ENCODE data around the gene CCDC182.

Gene CCDC182

DNA sequence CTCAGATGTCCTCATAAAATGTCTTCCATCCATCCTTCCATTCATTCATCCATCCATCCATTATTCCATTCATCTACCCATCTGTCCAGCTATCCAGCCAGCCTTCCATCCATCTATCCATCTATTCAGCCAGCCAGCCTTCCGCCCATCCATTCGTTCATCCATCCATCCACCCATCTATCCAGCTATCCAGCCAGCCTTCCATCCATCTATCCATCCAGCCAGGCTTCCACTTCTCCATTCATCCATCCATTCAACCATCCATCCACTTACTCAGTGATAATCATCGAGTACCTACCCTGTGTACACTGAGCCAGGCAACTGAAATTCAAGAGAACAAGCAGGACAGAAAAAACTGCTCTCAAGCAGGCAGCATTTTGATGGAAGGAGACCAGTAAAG lies 4.6 kb upstream of the CCDC182 start:
- DNase-seq (ENCODE audit: extremely low spot score), result no peak
- TF ChIP-seq, protein P1, sequence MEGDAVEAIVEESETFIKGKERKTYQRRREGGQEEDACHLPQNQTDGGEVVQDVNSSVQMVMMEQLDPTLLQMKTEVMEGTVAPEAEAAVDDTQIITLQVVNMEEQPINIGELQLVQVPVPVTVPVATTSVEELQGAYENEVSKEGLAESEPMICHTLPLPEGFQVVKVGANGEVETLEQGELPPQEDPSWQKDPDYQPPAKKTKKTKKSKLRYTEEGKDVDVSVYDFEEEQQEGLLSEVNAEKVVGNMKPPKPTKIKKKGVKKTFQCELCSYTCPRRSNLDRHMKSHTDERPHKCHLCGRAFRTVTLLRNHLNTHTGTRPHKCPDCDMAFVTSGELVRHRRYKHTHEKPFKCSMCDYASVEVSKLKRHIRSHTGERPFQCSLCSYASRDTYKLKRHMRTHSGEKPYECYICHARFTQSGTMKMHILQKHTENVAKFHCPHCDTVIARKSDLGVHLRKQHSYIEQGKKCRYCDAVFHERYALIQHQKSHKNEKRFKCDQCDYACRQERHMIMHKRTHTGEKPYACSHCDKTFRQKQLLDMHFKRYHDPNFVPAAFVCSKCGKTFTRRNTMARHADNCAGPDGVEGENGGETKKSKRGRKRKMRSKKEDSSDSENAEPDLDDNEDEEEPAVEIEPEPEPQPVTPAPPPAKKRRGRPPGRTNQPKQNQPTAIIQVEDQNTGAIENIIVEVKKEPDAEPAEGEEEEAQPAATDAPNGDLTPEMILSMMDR (IDR thresholded peaks at IDR 0.05; ENCODE audit: control extremely low read depth, extremely low read depth, low read depth, missing control alignments), result no peak
- POLR2A ChIA-PET, result no interaction called here
- CTCF ChIA-PET, result interaction anchor here (1.0 to 2.0 kb wide), 6 partner anchors 9 to 620 kb away, joined by 3 to 10 read pairs (median 5); no protein-coding TSS in a partner anchor

DNA sequence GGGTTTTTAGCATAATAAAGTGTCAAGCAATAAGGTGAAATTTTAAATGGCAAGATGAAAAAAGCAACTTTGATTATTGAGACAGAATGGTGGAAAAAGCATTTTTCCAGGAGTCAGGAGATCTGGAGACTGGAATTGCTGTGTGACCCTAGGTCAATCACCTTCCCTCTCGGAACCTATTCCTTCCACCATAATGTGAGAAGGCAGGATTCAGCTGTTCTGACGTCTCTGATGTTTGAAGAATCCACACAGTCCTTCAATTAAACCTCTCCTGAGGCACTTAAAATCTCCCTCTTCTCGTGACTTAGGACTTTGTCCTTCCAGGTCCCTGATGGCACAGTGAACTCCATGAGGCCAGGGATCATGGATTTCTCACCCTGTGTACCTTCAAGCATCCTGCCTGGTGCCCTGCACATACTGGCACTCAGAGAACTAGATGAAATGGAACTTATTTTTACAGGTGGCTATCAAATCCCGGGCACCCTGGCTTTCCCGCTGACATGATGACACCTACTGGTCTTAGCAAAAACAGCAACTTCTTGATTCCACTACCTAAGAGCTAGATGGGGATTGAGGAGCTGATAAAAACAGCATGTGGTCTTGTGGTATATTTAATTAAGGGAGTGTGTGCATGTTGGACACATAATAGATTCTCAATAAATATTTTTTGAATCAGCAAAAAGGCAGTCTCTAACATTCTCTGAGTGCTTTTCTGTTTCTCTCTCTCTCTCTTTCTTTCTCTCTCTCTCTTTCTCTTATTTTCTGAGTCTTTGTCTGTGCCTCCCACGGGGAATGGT lies 2.3 kb upstream of the CCDC182 start:
- peak; percentile 68 for DNase-seq (ENCODE audit: extremely low spot score)
- ChIA-PET CTCF (interaction anchor here (0.6 to 3.3 kb wide), 35 partner anchors 11 to 667 kb away, joined by 3 to 50 read pairs (median 3); no protein-coding TSS in a partner anchor), POLR2A (no interaction called here)
- TF ChIP-seq, protein P1 (IDR thresholded peaks at IDR 0.05; ENCODE audit: control extremely low read depth, extremely low read depth, low read depth, missing control alignments), result peak; percentile 73

DNA sequence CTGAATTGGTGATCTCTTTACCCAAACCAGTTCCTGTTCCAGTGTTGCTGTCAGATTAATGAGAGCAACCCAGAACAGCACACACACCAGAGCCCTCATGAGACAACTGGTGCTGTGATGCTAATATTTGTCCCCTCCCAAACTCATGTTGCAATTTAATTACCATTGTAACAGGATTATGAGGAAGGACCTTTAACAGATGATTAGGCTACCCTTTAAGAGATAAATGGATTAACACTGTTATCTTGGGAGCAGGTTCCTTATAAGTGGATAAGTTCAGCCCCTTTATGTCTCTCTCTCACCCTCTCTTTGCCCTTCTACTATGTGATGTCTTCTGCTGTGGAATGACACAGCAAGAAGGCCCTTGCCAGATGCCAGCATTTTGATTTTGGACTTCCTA lies 1.1 kb upstream of the CCDC182 start:
- ChIA-PET POLR2A (no interaction called here), CTCF (interaction anchor here (0.7 to 3.3 kb wide), 9 partner anchors 21 to 624 kb away, joined by 3 to 50 read pairs (median 5); no protein-coding TSS in a partner anchor)
- TF ChIP-seq, protein P1 (IDR thresholded peaks at IDR 0.05; ENCODE audit: control extremely low read depth, extremely low read depth, low read depth, missing control alignments), result no peak
- DNase-seq (ENCODE audit: extremely low spot score), result no peak

DNA sequence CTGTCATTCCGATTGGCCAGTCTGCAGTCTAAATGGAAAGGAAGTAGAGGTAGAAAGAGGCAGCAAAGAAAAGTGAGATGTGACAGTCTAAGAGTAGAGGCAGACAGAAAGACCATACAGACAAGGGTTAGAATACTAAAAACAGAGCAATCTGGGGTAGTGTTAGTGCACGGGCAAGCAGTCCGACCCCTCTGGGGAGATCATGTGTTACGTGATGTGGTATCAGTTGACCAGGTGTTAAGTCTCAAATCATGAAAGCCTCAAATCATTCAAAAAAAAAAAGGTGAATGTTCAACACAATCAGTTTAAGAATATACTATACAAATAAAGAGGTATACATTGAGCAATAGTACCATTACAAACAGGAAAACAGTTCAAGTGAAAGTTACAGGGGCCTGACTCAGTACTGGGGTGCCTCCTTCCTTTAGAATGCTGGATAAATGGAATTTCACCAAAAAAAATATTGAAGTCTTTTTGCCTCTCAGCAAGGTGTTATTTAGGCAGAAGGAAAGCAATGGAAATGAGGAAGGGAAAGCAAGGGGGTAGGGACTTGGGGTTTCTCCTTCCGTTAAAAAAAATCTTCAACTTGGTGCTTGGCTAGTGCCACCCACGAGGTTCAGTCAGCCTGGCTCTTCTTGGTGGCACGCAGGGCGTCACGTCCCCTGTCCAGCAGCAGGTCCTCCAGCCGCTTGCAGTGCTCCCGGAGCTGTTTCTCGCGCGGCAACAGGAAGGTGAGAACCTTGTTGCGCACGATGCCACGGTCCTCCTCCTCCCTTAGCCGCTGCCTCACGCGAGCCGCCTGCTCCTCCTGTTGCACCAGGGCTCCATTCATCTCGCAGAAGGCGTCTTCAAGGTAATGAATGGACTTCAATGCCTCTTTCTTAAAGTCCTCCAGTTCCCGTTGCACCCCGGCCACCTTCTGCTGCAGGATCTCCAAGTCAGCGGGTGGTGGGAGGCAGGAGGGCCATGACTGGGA lies 616 bp downstream of the CCDC182 start:
- ChIA-PET POLR2A (no interaction called here), CTCF (interaction anchor here (1.2 to 6.2 kb wide), 4 partner anchors 38 to 616 kb away, joined by 3 to 52 read pairs (median 28); no protein-coding TSS in a partner anchor)
- DNase-seq (ENCODE audit: extremely low spot score), result no peak
- TF ChIP-seq, protein P1 (IDR thresholded peaks at IDR 0.05; ENCODE audit: control extremely low read depth, extremely low read depth, low read depth, missing control alignments), result no peak

DNA sequence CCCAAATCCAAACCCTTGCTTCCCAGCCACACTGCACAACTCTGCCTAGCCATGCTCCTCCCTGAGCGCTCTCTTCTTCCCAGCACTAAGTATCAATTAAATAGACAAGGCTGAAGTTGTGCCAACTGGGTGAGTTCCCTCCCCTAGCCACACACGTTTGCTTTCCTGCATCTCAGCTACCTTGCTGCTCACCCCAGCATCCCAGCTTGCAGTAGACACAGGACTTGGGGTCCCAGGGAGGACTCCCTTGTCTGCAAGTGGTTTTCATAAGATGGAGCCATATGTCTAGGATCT lies 4.9 kb downstream of the CCDC182 start:
- TF ChIP-seq, protein P1 (IDR thresholded peaks at IDR 0.05; ENCODE audit: control extremely low read depth, extremely low read depth, low read depth, missing control alignments), result no peak
- ChIA-PET POLR2A (no interaction called here), CTCF (interaction anchor here (0.7 to 6.2 kb wide), 15 partner anchors 9 to 611 kb away, joined by 3 to 52 read pairs (median 6); no protein-coding TSS in a partner anchor)
- DNase-seq (ENCODE audit: extremely low spot score), result no peak

All from GM10248 (cell line).